Esophagus (tissue), 2 donors: ENCODE results near the gene GRAP. TPM values are rescaled to one million over a fixed set of nuclear protein-coding genes. Genes with fewer than 3 reads are reported as not detected.
"Not testable (repeated sequence)": the region's sequence is repeated elsewhere in the genome, so short reads cannot be mapped to it uniquely, and the experiment has no call there.

Source experiments
- H3K27ac ChIP-seq, 2 donors: one replicate each; pipeline ENCODE4 v1.5.1; 2013; ENCODE audit warnings: low read depth in 2 of 2, mild to moderate bottlenecking in 2 of 2, inconsistent platforms in 1 of 2, low read length in 1 of 2, moderate library complexity in 1 of 2
- H3K27me3 ChIP-seq, 2 donors: one replicate each; pipeline ENCODE4 v1.6.1; 2013; ENCODE audit warnings: low read length in 2 of 2, control low read depth in 1 of 2, mild to moderate bottlenecking in 1 of 2; ENCODE audit not compliant: insufficient read depth in 2 of 2, control insufficient read depth in 1 of 2
- H3K36me3 ChIP-seq, 2 donors: one replicate each; pipeline ENCODE4 v1.6.1; 2013; ENCODE audit warnings: low read length in 1 of 2; ENCODE audit not compliant: control insufficient read depth in 2 of 2, insufficient read depth in 2 of 2
- H3K4me1 ChIP-seq, 2 donors: one replicate each; pipeline ENCODE4 v1.6.1; 2013; ENCODE audit warnings: low read length in 1 of 2; ENCODE audit not compliant: control insufficient read depth in 2 of 2, insufficient read depth in 2 of 2
- H3K4me3 ChIP-seq, 2 donors: one replicate each; pipeline ENCODE4 v1.5.1; 2013; ENCODE audit warnings: low read length in 2 of 2, mild to moderate bottlenecking in 2 of 2, low read depth in 1 of 2, moderate library complexity in 1 of 2
- H3K9me3 ChIP-seq, 2 donors: one replicate each; pipeline ENCODE4 v1.6.1; 2013; ENCODE audit warnings: mild to moderate bottlenecking in 2 of 2, low read depth in 1 of 2, low read length in 1 of 2, moderate library complexity in 1 of 2; ENCODE audit not compliant: control insufficient read depth in 2 of 2, insufficient read depth in 1 of 2
- WGBS, 2 donors: extraction: QIAGEN DNeasy Blood & Tissue Kit; methylation state at CpG; one replicate each; pipeline ENCODE4 v1.1.7; 2013; 5-methylcytosine and 5-hydroxymethylcytosine counted together
- polyA plus RNA-seq, 2 donors: library from polyadenylated mRNA; stranded (reverse); fragments of 200-250 nt; gene quantifications; one replicate each; pipeline ENCODE4 v1.2.3, GENCODE V29; 2013
- donor health status: healthy with polysubstance abuse.
- donor health status: Bipolar disorder and iron deficiency.

Gene GRAP
- polyA plus RNA-seq, 2 donors, result 1.2 to 1.3 TPM

- not testable (repeated sequence) for H3K4me3 ChIP-seq, H3K36me3 ChIP-seq, H3K4me1 ChIP-seq, H3K9me3 ChIP-seq, H3K27me3 ChIP-seq, H3K27ac ChIP-seq
- WGBS, 2 donors, result 0% methylated on average over 10 of the region's 17 CpGs; no CpG with 5 or more reads in 1 of the 2 donors
These were observed 17.6 kb upstream of the GRAP start for GRCh38 chr17:19064378-19064777.

- H3K27me3 ChIP-seq, H3K9me3 ChIP-seq, H3K4me3 ChIP-seq, H3K4me1 ChIP-seq, H3K36me3 ChIP-seq: not testable (repeated sequence)
- peak overlapping the region in 1 of 2 donors; percentile 31 for H3K27ac ChIP-seq
- WGBS, 2 donors, result 0 to 1% methylated on average over 22 to 24 of the region's 44 CpGs
These were observed 16.7 kb upstream of the GRAP start for GRCh38 chr17:19063326-19063956.

GRCh38 chr17:19062718-19063325 is 16.1 kb upstream of the GRAP start:
- WGBS, 2 donors, result no CpG with 5 or more reads among the region's 20 CpGs
- H3K36me3 ChIP-seq, H3K27ac ChIP-seq, H3K9me3 ChIP-seq, H3K4me1 ChIP-seq, H3K4me3 ChIP-seq, H3K27me3 ChIP-seq: not testable (repeated sequence)

GRCh38 chr17:19062009-19062717 is 15.4 kb upstream of the GRAP start:
- H3K27ac ChIP-seq, H3K4me3 ChIP-seq: not testable (repeated sequence)
- 0 to 1% methylated on average over 7 to 24 of the region's 51 CpGs for WGBS, 2 donors

DNA sequence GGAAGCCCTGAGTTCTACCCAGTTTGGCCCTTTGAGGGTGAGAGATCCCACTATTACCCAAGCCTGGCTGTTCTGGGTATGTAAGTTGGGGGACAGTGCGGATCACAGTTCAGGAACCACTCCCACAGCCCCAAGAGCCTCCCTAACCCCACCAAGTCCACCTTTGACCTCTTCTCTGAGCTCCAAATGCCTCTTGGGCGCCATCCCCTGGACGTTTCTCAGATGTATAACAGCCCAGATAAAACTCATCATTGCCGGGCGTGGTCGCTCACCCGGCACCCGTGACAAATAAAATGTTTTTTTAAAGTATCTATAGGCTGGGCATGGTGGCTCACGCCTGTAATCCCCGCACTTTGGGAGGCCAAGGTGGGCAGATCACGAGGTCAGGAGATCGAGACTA is 8.7 kb upstream of the GRAP start:
- not testable (repeated sequence) for H3K4me1 ChIP-seq, H3K9me3 ChIP-seq, H3K36me3 ChIP-seq, H3K4me3 ChIP-seq, H3K27me3 ChIP-seq, H3K27ac ChIP-seq
- WGBS, 2 donors, result no CpG with 5 or more reads among the region's 12 CpGs

More at GRCh38 chr17:19062009-19062717, 15.4 kb upstream of the GRAP start:
- H3K4me1 ChIP-seq, H3K27me3 ChIP-seq, H3K9me3 ChIP-seq, H3K36me3 ChIP-seq: not testable (repeated sequence)

- H3K4me3 ChIP-seq, H3K9me3 ChIP-seq, H3K27ac ChIP-seq, H3K27me3 ChIP-seq, H3K4me1 ChIP-seq, H3K36me3 ChIP-seq: not testable (repeated sequence)
- 60 to 77% methylated on average over 1 to 4 of the region's 7 CpGs for WGBS, 2 donors
These were observed 2.1 kb upstream of the GRAP start for GRCh38 chr17:19048826-19049225.

GRCh38 chr17:19047510-19047909 is 753 bp upstream of the GRAP start:
- WGBS, 2 donors, result 73 to 86% methylated on average over 5 of the region's 7 CpGs
- H3K27ac ChIP-seq, H3K4me3 ChIP-seq, H3K36me3 ChIP-seq, H3K9me3 ChIP-seq, H3K4me1 ChIP-seq, H3K27me3 ChIP-seq: not testable (repeated sequence)

DNA sequence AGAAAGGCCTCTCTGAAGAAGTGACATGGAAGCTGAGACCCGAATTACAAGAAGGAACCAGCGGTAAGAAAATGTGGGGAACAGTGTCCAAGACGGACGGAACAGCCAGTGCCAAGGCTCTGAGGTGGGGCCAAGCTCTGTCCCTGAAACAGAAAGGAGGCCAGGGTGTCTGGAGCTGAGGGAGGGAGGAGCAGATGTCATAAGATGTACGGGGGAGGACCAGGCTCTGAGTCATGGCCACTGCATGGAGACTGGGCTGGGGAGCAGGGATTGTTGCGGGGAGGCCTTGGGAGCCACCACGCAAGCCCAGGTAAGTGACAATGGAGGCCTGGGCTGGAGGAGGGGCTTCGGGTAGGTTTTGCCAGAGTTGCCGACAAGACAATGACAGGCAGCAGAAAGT is 2.1 kb downstream of the GRAP start:
- not testable (repeated sequence) for H3K4me3 ChIP-seq, H3K27ac ChIP-seq, H3K4me1 ChIP-seq, H3K36me3 ChIP-seq, H3K27me3 ChIP-seq, H3K9me3 ChIP-seq
- WGBS, 2 donors, result no CpG with 5 or more reads among the region's 9 CpGs

DNA sequence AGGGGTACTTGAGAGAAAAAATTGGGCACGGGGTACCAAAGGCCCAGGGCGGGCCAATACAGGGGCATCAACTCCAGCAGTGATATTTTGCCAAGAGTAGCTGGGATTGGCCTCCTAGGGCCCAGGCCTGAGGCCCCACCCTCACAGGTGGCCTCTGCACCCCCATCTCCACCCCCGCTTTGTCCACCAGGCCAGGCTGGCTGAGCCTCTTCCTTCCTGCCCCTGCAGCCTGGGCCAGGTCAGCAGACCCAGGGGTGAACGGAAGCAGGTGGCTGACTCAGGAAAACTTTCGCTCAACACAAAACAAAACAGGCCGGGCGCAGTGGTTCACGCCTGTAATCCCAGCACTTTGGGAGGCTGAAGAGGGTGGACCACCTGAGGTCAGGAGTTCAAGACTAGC is 3.7 kb downstream of the GRAP start:
- no CpG with 5 or more reads among the region's 8 CpGs for WGBS, 2 donors
- H3K27me3 ChIP-seq, H3K9me3 ChIP-seq, H3K4me1 ChIP-seq, H3K27ac ChIP-seq, H3K4me3 ChIP-seq, H3K36me3 ChIP-seq: not testable (repeated sequence)

DNA sequence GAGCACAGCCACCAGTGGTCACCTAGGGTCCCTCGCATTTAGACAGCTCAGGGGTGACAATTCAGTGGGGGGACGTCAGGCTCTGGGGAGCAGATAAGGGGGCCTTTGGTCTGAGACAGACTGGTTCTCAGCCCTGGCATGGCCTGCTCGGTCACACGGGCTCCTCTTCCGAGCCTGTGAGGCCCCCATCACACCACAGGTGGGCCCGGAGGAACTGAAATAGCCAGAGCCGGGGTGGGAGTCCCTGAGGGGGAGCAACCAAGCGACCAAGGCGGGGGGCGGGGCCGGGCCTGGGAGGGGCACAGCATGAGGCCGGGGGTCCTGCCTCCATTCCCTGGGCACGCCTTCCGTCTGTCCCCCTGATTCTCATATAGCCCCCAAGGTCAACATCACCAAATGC is 4.4 kb downstream of the GRAP start:
- H3K4me3 ChIP-seq, H3K27me3 ChIP-seq, H3K4me1 ChIP-seq, H3K36me3 ChIP-seq, H3K27ac ChIP-seq, H3K9me3 ChIP-seq: not testable (repeated sequence)
- WGBS, 2 donors, result no CpG with 5 or more reads among the region's 14 CpGs
